ENCODE measurements around the gene KCNQ1. TPM values are rescaled to one million over a fixed set of nuclear protein-coding genes. Genes with fewer than 3 reads are reported as not detected.

The KCNQ1 gene
- total and polyA plus RNA-seq, 2 of the 13 experiments (the other 11 are each of a cell fraction or from before 2014, with no cell fraction given): 0.02 to 0.08 TPM

GRCh38 chr11:2728128-2728662 is 283.4 kb downstream of the KCNQ1 start (continued):
- TF ChIP-seq ARNTL (CRISPR knock-in tag; IDR thresholded peaks at IDR 0.05): no peak
- TF ChIP-seq ZNF75D (CRISPR knock-in tag; IDR thresholded peaks at IDR 0.05; ENCODE audit: borderline replicate concordance): no peak
- no peak for TF ChIP-seq ZNF777 (CRISPR knock-in tag; IDR thresholded peaks at IDR 0.05)
- TF ChIP-seq CREB3 (CRISPR knock-in tag; IDR thresholded peaks at IDR 0.05): 0 out of 2 replicates have a peak, but pooled peaks have one; percentile 23
- TF ChIP-seq ZNF605 (CRISPR knock-in tag; IDR thresholded peaks at IDR 0.05): no peak
- no peak for TF ChIP-seq EHMT2 (IDR thresholded peaks at IDR 0.05; ENCODE audit: borderline replicate concordance, low read depth, low read length)
- TF ChIP-seq BRCA1 (CRISPR knock-in tag; IDR thresholded peaks at IDR 0.05): no peak
- 0 out of 2 replicates have a peak, but pooled peaks have one; percentile 36 for TF ChIP-seq CHCHD3 (CRISPR knock-in tag; IDR thresholded peaks at IDR 0.05)
- TF ChIP-seq MTA1 (CRISPR knock-in tag; IDR thresholded peaks at IDR 0.05; ENCODE audit: borderline replicate concordance): no peak
- TF ChIP-seq ZBTB10 (CRISPR knock-in tag; IDR thresholded peaks at IDR 0.05; ENCODE audit: borderline replicate concordance): 0 out of 2 replicates have a peak, but pooled peaks have one; percentile 12
- TF ChIP-seq SMAD1 (CRISPR knock-in tag; IDR thresholded peaks at IDR 0.05; ENCODE audit: borderline replicate concordance, low read depth): no peak
- TF ChIP-seq ZBTB39 (CRISPR knock-in tag; IDR thresholded peaks at IDR 0.05): 0 out of 2 replicates have a peak, but pooled peaks have one; percentile 11
- 0 out of 2 replicates have a peak, but pooled peaks have one; percentile 62 for TF ChIP-seq ZNF512 (CRISPR knock-in tag; IDR thresholded peaks at IDR 0.05)
- no peak for TF ChIP-seq IRF9 (CRISPR knock-in tag; IDR thresholded peaks at IDR 0.05; ENCODE audit: borderline replicate concordance)
- 0 out of 2 replicates have a peak, but pooled peaks have one; percentile 3 for TF ChIP-seq GATAD1 (CRISPR knock-in tag; IDR thresholded peaks at IDR 0.05)
- TF ChIP-seq MAX (IDR thresholded peaks at IDR 0.05): no peak
- peak; percentile 45 for TF ChIP-seq SRSF1 (optimal IDR thresholded peaks at IDR 0.05; ENCODE audit: low read depth, low read length)

All from HepG2 (cell line).